Loucy (cell line): ENCODE measurements around the gene TRMU.
"Not testable (repeated sequence)": the region's sequence is repeated elsewhere in the genome, so short reads cannot be mapped to it uniquely, and the experiment has no call there.

ENCODE experiments used
- H2AFZ ChIP-seq: fragments of 200-600 bp; sonication (generic); 2 replicates; pipeline ENCODE4 v1.6.0; 2016; ENCODE audit warnings: antibody characterized with exemption, mild to moderate bottlenecking, low read length, moderate library complexity
- H3F3A ChIP-seq: fragments of 200-600 bp; 2 replicates; pipeline ENCODE4 v1.6.0; 2016; ENCODE audit warnings: antibody characterized with exemption, low read depth, mild to moderate bottlenecking
- H3K27me3 ChIP-seq: fragments of 200-600 bp; sonication (generic); 2 replicates; pipeline ENCODE4 v1.6.1; 2014; ENCODE audit warnings: low read length, mild to moderate bottlenecking; ENCODE audit not compliant: insufficient read depth, poor library complexity, severe bottlenecking
- H3K36me3 ChIP-seq: fragments of 200-600 bp; sonication (generic); 2 replicates; pipeline ENCODE4 v1.6.1; 2016; ENCODE audit warnings: low read length; ENCODE audit not compliant: insufficient read depth
- H3K4me1 ChIP-seq: fragments of 200-600 bp; sonication (generic); 2 replicates; pipeline ENCODE4 v1.5.1; 2014; ENCODE audit warnings: low read length, mild to moderate bottlenecking; ENCODE audit not compliant: insufficient read depth, poor library complexity, severe bottlenecking
- H3K4me2 ChIP-seq: fragments of 200-600 bp; sonication (generic); 2 replicates; pipeline ENCODE4 v1.6.0; 2014; ENCODE audit warnings: antibody characterized with exemption, low read length, low read depth, mild to moderate bottlenecking; ENCODE audit not compliant: poor library complexity, severe bottlenecking
- H3K4me3 ChIP-seq: fragments of 200-600 bp; sonication (generic); 2 replicates; pipeline ENCODE4 v1.5.1; 2014; ENCODE audit warnings: low read length, mild to moderate bottlenecking, mixed read lengths; ENCODE audit not compliant: poor library complexity, severe bottlenecking
- H3K79me2 ChIP-seq: fragments of 200-600 bp; sonication (generic); 2 replicates; pipeline ENCODE4 v1.6.1; 2014; ENCODE audit warnings: low read length; ENCODE audit not compliant: insufficient read depth
- H3K9ac ChIP-seq: fragments of 200-600 bp; sonication (generic); 2 replicates; pipeline ENCODE4 v1.6.0; 2014; ENCODE audit warnings: mild to moderate bottlenecking, low read depth, low read length, moderate library complexity; ENCODE audit not compliant: poor library complexity, severe bottlenecking
- H3K9me2 ChIP-seq: fragments of 200-600 bp; sonication (generic); replicated peaks from 2 replicates; pipeline ENCODE4 v1.6.1; 2016; ENCODE audit warnings: low read depth, low read length, mixed read lengths
- H3K9me3 ChIP-seq: fragments of 200-600 bp; sonication (generic); 2 replicates; pipeline ENCODE4 v1.6.1; 2014; ENCODE audit warnings: mild to moderate bottlenecking, antibody characterized with exemption, low read length, low read depth; ENCODE audit not compliant: insufficient read depth
- H4K20me1 ChIP-seq: fragments of 200-600 bp; sonication (generic); 2 replicates; pipeline ENCODE4 v1.6.0; 2014; ENCODE audit warnings: antibody characterized with exemption, low read length, mild to moderate bottlenecking; ENCODE audit not compliant: insufficient read depth, poor library complexity, severe bottlenecking
- CTCF ChIP-seq: fragments of 200-600 bp; sonication (generic); conservative IDR thresholded peaks from 2 replicates; pipeline ENCODE4 v1.5.1; 2014; ENCODE audit warnings: mild to moderate bottlenecking, antibody characterized with exemption, low read length
- EZH2phosphoT487 ChIP-seq: fragments of 200-600 bp; IDR thresholded peaks from 2 replicates; pipeline ENCODE4 v1.6.1; 2018; ENCODE audit warnings: antibody characterized with exemption, mild to moderate bottlenecking, moderate library complexity, borderline replicate concordance

Gene TRMU

GRCh38 chr22:46402505-46402904 lies 67.0 kb downstream of the TRMU start:
- TF ChIP-seq EZH2phosphoT487, result no peak
- TF ChIP-seq CTCF, result no peak
- no peak overlapping the region for H3K4me3 ChIP-seq
- H3F3A ChIP-seq, result no peaks in the 10 kb centered on the region
- H3K9me3 ChIP-seq, result no peaks in the 10 kb centered on the region
- H3K27me3 ChIP-seq, result no peaks in the 10 kb centered on the region
- no peaks in the 10 kb centered on the region for H4K20me1 ChIP-seq
- no peaks in the 10 kb centered on the region for H3K79me2 ChIP-seq
- H3K9ac ChIP-seq, result no peak overlapping the region
- H3K36me3 ChIP-seq, result no peaks in the 10 kb centered on the region
- no peak overlapping the region for H3K4me2 ChIP-seq
- no peaks in the 10 kb centered on the region for H3K9me2 ChIP-seq
- H2AFZ ChIP-seq, result no peak overlapping the region
- no peaks in the 10 kb centered on the region for H3K4me1 ChIP-seq

- H3K36me3 ChIP-seq, H3K4me2 ChIP-seq, H3K79me2 ChIP-seq, H2AFZ ChIP-seq, H4K20me1 ChIP-seq, H3K9me2 ChIP-seq, H3K9me3 ChIP-seq, H3F3A ChIP-seq, H3K27me3 ChIP-seq, H3K4me1 ChIP-seq, H3K9ac ChIP-seq, H3K4me3 ChIP-seq: not testable (repeated sequence)
Measured at GRCh38 chr22:46403880-46404279, 68.4 kb downstream of the TRMU start.

GRCh38 chr22:46405901-46406300 lies 70.4 kb downstream of the TRMU start:
- H4K20me1 ChIP-seq, result no peaks in the 10 kb centered on the region
- TF ChIP-seq EZH2phosphoT487, result no peak
- TF ChIP-seq CTCF, result no peak
- no peak overlapping the region for H3K4me3 ChIP-seq
- no peaks in the 10 kb centered on the region for H3K27me3 ChIP-seq
- H3F3A ChIP-seq, result no peaks in the 10 kb centered on the region
- no peak overlapping the region for H3K9ac ChIP-seq
- no peak overlapping the region for H2AFZ ChIP-seq
- H3K4me1 ChIP-seq, result no peaks in the 10 kb centered on the region
- H3K9me3 ChIP-seq, result no peaks in the 10 kb centered on the region
- no peak overlapping the region for H3K4me2 ChIP-seq
- no peaks in the 10 kb centered on the region for H3K79me2 ChIP-seq
- H3K9me2 ChIP-seq, result no peaks in the 10 kb centered on the region
- H3K36me3 ChIP-seq, result no peaks in the 10 kb centered on the region

- Histone ChIP-seq H3K4me2 (no peak overlapping the region), H3K27me3 (no peaks in the 10 kb centered on the region)
Measured at GRCh38 chr22:46406349-46406748, 70.8 kb downstream of the TRMU start.

More at GRCh38 chr22:46406349-46406748, 70.8 kb downstream of the TRMU start:
- H3K4me3 ChIP-seq, result no peak overlapping the region
- H3K4me1 ChIP-seq, result no peaks in the 10 kb centered on the region
- TF ChIP-seq EZH2phosphoT487 (no peak), CTCF (no peak)
- no peaks in the 10 kb centered on the region for H3F3A ChIP-seq
- H3K9me3 ChIP-seq, result no peaks in the 10 kb centered on the region
- no peaks in the 10 kb centered on the region for H3K36me3 ChIP-seq
- no peak overlapping the region for H2AFZ ChIP-seq
- H4K20me1 ChIP-seq, result no peaks in the 10 kb centered on the region
- H3K9me2 ChIP-seq, result no peaks in the 10 kb centered on the region
- no peaks in the 10 kb centered on the region for H3K79me2 ChIP-seq
- no peak overlapping the region for H3K9ac ChIP-seq
